Stimulated activated CD8-positive, alpha-beta memory T cell treated with anti-CD3 and anti-CD28 coated beads, Interleukin-4, amount 100 ng/mL, for 1 hour (primary cell): Measurements from ENCODE around the gene DOCK1.

ENCODE experiments used
- DNase-seq, 2 donors: peaks; one replicate each; pipeline ENCODE4 v3.0.0-alpha.2; 2020; ENCODE audit warnings: low read depth in 2 of 2, low spot score in 1 of 2

Gene DOCK1

DNA sequence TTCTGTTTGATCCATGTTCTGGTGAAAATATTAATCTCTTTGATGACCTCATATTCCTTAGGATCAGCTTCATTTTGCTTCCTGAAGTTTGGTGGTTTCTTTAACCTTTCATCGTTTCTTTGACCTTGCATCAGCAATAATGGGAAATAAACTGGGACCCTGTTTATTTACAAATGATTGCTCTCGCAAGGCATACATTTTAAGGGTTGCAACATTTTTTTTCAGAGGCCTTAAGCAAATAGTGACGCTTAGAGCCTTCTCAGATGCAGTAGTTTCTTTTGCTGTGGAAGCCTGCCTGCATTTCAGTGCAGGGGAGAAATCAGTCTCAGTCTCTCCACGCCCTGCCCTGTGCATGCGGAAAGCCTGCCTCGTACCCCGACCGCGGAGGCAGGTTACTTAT, 504.8 kb downstream of the DOCK1 start:
- no peak for DNase-seq

DNA sequence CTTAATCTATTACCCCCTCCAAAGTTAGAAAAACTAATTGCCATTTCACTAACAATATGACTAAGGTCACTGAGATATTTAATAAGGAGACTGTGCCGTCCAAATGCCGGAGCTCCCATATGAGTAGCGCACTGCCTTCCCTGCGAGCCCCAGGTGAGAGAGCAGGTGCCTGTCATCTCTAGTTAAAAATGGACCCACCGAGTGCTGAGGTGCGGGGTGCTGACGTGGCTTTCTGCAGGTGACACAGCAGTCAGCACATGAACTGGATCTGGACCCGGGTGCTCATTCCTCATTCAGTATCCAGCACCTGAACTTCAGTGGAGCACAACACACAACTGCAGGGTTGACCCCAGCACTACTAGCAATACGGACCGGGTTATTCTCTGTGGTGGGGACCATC, 505.8 kb downstream of the DOCK1 start:
- no peak for DNase-seq

DNA sequence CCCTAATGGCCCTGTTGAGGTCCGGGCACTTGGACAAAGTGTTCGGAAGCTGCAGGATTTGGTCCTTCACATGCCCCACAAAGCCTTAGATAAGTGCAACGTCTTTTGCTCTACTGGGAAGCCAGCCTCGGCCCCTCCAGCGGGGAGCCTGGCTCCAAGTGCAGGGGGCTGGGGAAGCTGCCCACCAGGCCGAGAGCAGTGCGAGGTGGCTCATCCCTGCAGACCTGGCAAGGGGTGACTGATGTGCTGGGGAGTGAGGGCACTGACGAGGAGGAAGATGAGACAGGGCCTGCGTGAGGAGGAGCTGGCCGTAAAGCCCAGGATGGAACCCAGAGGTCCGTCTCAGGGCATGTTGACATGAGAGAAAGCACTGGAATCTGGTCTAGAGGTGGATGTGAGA, 508.1 kb downstream of the DOCK1 start:
- DNase-seq = no peak

DNA sequence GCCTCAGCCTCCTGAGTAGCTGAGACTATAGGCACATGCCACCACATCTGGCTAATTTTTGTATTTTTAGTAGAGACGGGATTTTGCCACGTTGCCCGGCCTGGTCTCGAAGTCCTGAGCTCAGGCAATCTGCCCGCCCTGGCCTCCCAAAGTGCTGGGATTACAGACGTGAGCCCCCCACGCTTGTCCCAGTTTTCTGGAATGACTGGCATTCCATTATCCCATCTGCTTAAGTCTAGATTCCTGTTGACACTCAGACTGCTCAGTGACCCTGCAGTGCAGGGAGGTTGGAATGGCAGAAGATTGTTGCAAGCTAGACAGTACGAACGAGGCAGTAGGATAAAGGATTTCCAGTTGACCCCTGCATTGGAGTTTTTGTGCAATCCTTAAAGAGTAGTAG, 508.8 kb downstream of the DOCK1 start:
- no peak for DNase-seq

DNA sequence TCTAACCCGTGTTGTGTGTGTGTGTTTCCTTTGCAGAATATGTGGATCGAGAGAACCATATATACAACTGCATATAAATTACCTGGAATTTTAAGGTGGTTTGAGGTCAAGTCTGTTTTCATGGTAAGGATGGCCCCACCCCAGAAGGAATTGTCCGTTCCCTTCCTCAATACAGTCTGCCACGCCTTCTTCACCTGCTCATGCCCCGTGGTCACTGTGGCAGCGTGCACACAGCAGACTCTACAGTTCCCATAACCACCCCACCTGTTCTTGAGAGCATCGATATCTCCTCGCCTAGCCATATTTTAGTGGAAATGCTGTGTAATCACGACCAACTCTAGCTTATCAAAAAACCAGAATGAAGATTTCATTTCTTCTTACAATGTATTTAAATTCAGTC, 509.9 kb downstream of the DOCK1 start:
- no peak for DNase-seq

DNA sequence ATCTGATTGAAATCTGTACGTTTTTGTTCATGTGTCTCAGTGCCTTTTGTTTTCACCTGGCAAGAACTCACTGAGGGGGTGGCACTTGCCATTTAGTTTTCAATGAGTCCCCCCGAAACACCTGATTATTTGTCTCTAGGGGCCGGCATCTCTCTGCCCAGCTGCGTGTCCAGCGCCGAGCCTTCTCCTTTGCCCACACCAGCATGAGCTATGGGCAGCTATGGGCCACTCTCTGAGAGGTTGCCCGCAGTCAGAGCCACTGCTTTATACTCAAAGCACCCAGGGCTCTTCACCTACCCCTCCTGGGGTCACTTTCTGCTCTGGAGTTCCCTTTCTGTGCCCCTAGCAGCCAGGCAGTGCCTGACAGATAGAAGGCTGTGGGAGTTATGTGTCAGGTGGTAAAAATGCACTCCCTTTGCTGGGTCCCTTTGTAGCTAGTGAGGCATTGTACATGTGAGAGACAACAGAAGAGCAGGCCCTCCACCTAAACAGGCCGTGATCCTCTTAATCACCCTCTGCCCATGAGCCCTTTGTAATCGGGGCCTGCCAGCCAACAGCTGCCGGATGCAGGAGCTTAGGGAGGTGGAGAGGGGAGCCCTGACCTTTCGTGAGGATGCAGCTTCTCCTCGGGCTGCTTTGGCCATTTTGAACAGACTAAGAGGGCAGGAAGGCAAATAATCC, 510.8 kb downstream of the DOCK1 start:
- no peak for DNase-seq

DNA sequence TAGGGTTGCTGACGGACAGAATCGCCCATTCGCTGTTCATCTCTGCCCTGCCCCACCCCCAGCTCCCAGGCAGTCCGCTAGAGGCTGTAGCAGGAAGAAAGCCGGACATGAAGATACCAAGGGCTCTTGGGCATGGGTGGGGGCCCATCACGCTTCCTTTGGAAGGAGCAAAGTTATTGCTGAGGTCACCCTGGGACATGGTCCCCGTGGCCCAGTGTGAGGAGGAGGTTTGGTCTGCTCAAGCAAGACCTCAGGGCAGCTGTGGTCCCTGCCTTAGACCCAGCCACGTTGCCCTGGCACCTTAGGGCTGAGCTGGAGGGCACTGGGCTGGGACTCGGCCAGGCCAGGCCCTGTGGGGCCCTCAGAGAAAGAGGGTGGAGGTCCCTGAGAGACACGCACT, 511.8 kb downstream of the DOCK1 start:
- no peak for DNase-seq

DNA sequence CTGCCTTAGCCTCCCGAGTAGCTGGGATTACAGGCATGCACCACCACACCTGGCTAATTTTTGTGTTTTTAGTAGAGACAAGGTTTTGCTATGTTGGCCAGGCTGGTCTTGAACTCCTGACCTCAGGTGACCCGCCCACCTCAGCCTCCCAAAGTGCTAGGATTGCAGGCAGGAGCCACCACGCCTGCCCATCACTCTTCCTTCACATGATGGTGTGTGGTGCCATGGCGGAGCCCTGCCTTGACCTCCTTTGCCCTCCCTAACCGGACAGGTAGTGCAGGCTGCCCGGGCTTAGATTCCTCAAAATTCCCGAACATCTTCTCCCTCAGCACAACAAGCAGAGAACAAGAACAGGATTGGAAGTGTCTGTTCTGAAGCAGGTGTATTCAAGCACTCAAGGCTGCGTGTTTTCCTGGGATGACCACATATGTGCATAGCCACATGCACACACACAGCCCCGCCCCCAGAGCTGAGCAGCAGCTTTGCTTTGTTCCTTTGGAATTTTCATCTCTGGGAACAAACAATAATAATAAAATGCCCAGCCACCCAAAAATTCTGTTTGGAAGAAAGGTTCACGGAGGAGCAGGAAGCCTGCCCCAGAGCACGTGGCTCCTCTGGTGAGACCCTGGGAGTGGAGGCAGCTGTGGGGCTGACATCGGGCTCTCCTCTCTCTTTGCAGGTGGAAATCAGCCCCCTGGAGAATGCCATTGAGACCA, 512.6 kb downstream of the DOCK1 start:
- no peak for DNase-seq

DNA sequence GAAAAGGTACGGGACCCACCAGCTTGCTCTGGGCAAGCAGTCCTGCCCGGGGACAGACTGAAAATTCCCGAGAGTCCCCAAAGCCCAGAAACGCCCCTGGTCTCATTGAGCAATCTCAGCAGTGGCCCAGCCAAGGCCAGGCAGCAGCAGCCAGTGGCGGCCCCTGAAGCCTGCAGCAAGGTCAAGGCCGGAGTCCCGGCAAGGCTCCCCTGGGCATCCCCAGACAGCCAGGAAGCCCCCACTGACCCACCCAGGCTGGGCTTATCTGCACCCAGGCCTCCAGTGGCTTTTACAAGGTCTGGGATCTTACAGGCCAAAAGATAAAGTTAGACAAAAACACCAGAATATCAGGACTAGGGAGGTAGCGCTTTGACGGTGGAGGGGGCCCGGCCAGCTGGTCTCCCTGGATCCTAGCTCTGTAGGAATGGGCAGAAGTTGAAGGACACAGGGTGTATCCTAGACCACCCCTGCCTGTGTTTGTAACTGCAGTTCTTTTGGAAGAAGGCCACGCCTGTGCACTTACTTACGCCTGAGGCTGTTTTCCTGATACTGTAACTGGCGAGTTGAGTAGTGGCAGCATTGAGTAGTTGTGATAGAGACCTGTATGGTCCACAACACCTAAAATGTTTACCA, 513.4 kb downstream of the DOCK1 start:
- DNase-seq = no peak

DNA sequence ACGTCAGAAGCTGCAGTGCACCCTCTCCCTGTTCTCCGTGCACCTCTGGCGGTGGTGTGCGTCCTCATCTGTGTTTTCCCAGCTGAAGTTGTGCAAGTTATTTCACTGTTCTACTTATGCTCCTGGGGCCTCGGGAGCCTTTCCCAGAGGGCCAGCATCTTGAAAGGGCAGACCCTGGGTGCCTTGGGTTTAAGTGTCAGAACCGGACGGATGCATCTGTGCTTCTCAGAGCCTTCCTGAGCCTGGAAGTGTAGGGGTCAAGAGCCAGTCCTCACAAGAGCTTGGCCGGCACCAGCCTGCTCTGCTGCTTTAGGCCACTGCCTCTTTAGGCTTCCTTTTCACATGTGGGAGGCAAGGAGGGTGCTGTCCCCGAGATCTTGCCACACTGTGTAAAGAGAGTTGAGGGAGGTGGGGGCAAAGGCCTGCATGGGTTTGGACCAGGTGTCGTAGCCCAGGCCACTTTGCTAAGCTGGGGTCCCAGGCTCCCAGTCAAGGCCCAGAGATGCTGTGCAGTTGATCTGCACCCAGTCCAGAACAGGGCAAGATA, 515.0 kb downstream of the DOCK1 start:
- no peak for DNase-seq

DNA sequence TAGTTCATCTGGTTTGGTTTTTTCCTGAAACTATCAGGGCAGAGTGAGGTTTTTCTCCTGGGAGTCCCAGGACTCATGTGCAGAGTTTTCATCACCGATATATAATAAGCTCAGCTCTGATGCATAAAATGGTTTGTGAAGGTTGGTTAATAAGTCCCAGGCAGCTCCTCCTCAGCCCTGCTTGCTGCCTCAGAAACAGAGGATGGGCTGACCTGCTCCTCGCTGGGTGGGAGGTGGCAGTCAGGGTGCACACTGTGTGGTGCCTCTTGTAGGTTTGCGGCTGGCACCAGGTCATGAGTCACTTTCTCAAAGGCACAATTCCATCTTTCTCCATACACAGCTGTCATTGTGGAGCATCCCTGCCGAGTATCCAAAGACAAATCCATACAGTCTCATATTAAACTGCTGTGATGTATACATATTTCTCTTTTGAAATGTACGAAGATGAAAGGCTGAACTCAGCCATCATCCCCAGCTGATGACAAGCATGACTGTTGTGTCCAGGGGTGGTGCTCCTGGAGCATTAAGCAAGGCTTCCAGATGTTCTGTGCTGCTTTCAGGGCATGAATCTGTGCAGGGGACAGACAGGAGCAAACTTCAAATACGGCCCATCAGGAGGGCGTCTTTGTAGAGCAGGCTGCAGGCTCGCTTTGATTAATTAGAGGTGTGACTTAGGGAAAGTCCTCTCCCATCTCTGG, 518.1 kb downstream of the DOCK1 start:
- no peak for DNase-seq

DNA sequence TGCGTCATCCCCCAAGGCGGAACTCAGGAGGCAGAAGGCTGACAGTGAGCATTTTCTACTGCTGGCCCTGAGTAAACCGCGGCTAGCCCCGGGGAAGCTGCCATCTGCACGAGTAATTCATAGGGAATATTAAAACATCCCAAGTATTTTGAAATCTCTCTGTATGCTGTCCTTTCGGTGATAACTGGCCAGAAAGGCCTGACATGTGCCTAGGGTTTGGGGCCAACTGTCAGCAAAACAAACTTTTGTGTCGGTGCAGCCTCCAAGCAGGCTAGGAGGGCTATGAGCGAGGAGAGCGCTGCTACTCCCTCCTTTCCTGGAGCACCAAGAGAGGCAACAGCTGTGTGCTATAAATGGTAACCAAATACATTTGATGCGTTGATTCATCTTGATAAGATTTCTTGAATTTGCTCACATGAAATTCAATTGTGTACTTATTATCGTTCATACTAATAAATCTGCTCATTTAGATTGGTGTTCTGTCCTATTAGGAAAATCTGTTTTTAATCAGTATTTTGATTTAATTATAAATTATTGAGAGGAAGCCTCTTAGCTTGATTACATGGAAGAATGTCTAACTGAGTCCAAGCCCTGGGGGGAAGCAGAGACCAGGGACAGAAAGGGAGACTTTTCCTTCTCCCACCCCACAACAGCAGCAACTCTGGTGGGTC, 519.5 kb downstream of the DOCK1 start:
- no peak for DNase-seq

DNA sequence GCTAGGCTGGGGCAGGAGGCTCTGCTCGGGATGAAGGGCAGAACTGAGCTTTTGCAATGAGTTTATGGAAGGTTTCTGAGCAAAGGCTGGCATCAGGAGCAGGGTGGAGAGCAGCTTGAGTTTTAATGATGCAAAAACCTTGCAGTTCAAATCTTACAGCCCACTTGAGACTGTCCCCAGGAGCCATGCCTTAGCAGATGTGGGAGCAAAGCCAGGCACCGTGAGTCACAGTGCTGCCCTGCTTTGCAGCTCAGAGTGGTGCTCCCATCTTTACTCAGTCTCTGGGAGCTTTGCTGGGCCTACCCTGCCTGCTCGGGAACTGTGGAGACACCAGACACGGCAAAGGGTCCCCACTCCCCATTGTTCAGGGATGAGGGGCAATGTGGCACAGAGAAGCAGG, 521.5 kb downstream of the DOCK1 start:
- DNase-seq = no peak

DNA sequence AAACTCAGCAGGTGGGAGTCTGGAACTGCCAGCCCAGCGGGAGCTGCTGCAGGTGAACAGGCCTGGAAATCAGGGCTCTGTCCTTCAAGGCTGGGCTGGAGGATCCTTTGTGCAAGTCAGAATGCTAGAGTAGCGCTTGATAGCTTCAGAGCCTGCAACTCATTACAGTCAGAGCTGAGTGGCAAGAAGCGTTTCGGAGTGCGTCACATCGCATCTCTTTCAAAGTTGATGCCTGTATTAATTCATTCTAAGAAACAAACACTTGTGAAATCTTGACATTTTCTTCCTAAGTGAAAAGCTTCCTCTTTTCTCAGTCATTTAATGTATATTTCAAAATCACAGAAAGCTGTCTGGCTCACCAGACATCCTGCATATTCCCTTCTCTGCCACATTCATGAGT, 522.7 kb downstream of the DOCK1 start:
- no peak for DNase-seq

DNA sequence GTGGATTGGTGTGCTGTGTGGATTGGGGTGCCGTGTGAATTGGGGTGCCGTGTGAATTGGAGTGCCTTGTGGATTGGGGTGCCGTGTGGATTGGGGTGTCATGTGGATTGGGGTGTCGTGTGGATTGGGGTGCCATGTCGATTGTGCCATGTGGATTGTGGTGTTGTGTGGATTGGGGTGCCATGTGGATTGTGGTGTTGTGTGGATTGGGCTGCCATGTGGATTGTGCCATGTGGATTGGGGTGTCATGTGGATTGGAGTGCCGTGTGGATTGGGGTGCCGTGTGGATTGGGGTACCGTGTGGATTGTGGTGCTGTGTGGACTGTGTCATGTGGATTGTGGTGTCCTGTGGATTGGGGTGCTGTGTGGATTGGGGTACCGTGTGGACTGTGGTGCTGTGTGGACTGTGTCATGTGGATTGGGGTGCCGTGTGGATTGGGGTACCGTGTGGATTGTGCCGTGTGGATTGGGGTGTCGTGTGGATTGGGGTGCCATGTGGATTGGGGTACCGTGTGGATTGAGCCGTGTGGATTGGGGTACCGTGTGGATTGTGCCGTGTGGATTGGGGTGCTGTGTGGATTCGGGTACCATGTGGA, 523.3 kb downstream of the DOCK1 start:
- DNase-seq = no peak

DNA sequence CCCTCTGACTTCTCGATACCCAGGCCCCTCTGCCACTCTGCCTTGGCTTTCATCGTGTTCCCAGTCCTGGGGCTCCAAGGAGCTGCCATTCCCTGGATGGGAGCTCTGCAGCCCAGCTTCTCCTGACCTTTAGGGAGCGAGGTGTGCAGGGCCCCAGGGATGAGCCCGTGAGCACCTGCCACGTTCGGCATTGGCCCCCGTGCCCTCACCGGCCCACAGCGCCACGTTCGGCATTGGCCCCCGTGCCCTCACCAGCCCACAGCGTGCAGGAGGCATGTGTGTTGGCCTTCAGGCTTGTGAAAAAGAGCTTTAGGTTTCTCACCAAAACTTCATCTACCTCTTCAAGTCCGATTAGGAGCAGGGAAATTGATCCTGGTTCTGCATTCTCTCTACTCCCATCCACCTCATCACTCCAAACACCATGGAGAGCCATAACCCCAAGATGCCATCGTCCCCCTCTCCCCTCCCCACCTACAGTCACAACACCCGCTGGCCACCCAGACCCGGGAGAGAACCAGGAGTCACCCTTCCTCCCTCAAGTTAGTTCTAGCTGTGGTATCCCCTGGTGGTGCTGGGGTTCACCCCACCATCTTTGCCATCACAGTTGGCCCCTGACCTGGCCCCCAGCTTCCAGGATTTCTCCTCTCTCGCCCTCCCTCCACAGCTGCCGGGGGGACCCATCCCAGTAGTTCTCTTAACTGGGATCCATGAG, 524.5 kb downstream of the DOCK1 start:
- DNase-seq = no peak

DNA sequence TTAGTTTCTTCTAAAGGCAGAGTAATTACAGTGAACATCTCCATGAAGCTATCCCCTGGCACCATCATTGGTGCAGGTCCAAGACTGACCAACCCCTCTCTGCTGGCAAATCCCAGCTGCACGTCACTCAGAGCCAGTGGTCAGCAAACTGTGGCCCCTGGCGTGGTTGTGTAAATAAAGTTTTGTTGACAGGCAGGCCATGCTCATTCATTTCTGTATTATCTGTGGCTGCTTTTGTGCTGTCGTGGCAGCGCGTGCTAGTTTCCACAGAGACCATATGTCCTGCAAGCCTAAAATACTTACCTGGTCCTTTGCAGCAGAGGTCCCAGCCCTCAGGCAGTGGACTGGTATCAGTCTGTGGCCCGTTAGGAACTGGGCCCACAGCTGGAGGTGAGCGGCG, 526.3 kb downstream of the DOCK1 start:
- no peak for DNase-seq

DNA sequence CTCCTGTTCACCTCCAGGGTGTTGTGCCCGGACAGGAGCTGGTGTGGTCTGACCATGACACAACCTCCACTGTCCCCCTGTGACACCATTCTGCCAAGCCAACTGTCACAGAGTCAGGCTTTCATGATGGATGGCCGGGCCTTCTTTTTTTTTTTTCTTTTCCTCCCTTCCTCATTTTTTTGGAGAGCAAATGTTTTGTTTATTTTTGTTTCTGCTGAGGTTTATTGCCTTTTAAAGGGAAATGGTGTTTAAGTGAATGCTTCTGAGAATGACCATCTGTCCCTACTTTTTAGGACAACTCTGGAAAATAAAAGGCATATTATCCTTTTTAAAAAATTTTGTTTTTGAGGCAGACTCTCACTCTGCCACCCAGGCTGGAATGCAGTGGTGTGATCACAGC, 528.8 kb downstream of the DOCK1 start:
- DNase-seq = no peak

DNA sequence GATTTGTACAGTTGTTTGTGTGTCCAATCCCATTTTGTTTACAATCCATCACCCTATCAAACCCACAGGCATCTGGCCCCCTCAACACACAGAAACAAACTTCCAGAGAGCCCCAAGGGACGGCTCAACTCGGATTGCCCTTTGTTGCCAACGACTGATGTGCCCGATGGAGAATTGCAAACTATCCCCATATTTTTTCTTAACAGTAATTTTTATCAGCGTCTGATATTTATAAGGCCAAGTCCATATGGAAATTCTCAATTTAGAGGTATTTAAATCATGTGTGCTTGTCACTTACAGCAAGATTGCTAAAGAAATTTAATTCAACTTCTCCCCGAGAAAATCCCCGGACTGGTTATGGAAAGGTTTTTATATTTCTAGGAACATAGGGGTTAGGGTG, 530.0 kb downstream of the DOCK1 start:
- no peak for DNase-seq

DNA sequence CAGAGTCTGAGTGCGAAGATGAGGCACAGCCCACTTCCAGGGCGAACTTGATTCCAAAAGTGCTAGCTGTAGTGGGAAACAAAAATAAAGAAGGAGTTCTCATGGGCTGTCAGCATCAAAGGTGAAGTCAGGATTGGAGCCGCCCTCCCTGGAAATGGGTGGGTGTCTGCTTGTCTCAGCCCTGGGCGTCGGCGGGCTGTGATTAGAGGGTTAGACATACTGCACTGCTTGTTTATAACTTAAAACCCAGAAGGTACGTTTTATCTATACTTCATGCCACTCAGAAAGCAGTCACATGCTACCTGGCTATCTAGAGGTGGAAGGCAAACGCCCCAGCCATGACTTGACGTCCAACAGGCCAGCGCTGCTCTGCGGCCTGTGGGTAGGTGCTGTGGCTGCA, 535.1 kb downstream of the DOCK1 start:
- no peak for DNase-seq
